Endothelial cell of umbilical vein (primary cell): ENCODE data around the gene SH3GLB2. TPM values are rescaled to one million over a fixed set of nuclear protein-coding genes. Genes with fewer than 3 reads are reported as not detected.

Experiments used
- BruUV-seq: library from RNA; stranded (reverse); fragments of 400-500 nt; replicated peaks from 2 replicates; lab custom pipeline; 2021; lab: Mats Ljungman, UMichigan
- CTCF ChIA-PET: fragments of 300-600, 350-600 bp; sonication (Branson Sonifier 250); formaldehyde crosslinking; loops from one replicate; lab custom pipeline; 2021; ENCODE audit warnings: antibody characterized with exemption, inconsistent platforms; lab: Charles Lee
- POLR2A ChIA-PET: fragments of 300-600, 350-600 bp; sonication (Branson Sonifier 250); formaldehyde crosslinking; loops from one replicate; lab custom pipeline; 2021; ENCODE audit warnings: antibody characterized with exemption, inconsistent platforms; lab: Charles Lee
- DNase-seq: peaks from one replicate; pipeline ENCODE4 v3.0.0-alpha.2; 2011; ENCODE audit warnings: low read depth, low spot score
- FAIRE-seq: peaks from 2 replicates; lab custom pipeline; 2011; peaks lifted over from hg19 to GRCh38; lab: Jason Lieb, UNC
- H2AFZ ChIP-seq: 2 replicates; pipeline ENCODE4 v1.6.0; 2012; ENCODE audit warnings: low read depth, low read length, control low read depth, inconsistent platforms
- H3K27ac ChIP-seq: 2 replicates; pipeline ENCODE4 v1.5.1; 2011; ENCODE audit warnings: low read depth, mild to moderate bottlenecking, control low read depth, low read length, moderate library complexity; ENCODE audit not compliant: insufficient read depth
- H3K27me3 ChIP-seq, 2 experiments: 2 replicates each; pipeline versions ENCODE4 v1.6.0 to v1.6.1; 2011; ENCODE audit warnings: low read length in 2 of 2, mixed read lengths in 1 of 2; ENCODE audit not compliant: control insufficient read depth in 2 of 2, insufficient read depth in 2 of 2
- H3K36me3 ChIP-seq, 2 experiments: 2 replicates in 1 of 2; 3 replicates in 1 of 2; pipeline ENCODE4 v1.5.1; 2011; ENCODE audit warnings: low read length in 2 of 2, mild to moderate bottlenecking in 1 of 2, moderate library complexity in 1 of 2; ENCODE audit not compliant: control insufficient read depth in 2 of 2, insufficient read depth in 2 of 2; ENCODE audit errors: extremely low read depth in 1 of 2
- H3K4me1 ChIP-seq: 3 replicates; pipeline ENCODE4 v1.5.1; 2011; ENCODE audit warnings: mild to moderate bottlenecking, low read length; ENCODE audit not compliant: control insufficient read depth, insufficient read depth; ENCODE audit errors: extremely low read depth
- H3K4me2 ChIP-seq: 2 replicates; pipeline ENCODE4 v1.6.1; 2011; ENCODE audit warnings: low read length, control low read depth, mixed read lengths; ENCODE audit not compliant: insufficient read depth
- H3K4me3 ChIP-seq, 3 experiments: fragments of 200-600 bp in 1 of 3; sonication (generic), shearing (Covaris generic) in 1 of 3; replicated peaks in 1 of 3; 2 replicates each; pipeline ENCODE4 v1.5.1; 2011 to 2016; ENCODE audit warnings: control low read depth in 3 of 3, low read length in 3 of 3, mild to moderate bottlenecking in 2 of 3, inconsistent platforms in 1 of 3, low read depth in 1 of 3, moderate library complexity in 1 of 3; ENCODE audit not compliant: insufficient read depth in 1 of 3
- H3K79me2 ChIP-seq: 2 replicates; pipeline ENCODE4 v1.6.0; 2012; ENCODE audit warnings: low read length, inconsistent platforms; ENCODE audit not compliant: control insufficient read depth, insufficient read depth
- H3K9ac ChIP-seq: replicated peaks from 2 replicates; pipeline ENCODE3; 2011; ENCODE audit warnings: low read length, control low read depth; ENCODE audit not compliant: insufficient read depth; ENCODE audit errors: extremely low read depth
- H3K9me1 ChIP-seq: replicated peaks from 3 replicates; pipeline ENCODE4 v1.6.0; 2011; ENCODE audit warnings: mild to moderate bottlenecking, low read length; ENCODE audit not compliant: control insufficient read depth, insufficient read depth; ENCODE audit errors: extremely low read depth
- H3K9me3 ChIP-seq: replicated peaks from 2 replicates; pipeline ENCODE4 v1.5.1; 2012; ENCODE audit warnings: low read length, inconsistent platforms; ENCODE audit not compliant: control insufficient read depth, insufficient read depth
- H4K20me1 ChIP-seq: replicated peaks from 2 replicates; pipeline ENCODE3; 2011; ENCODE audit warnings: mild to moderate bottlenecking, low read length; ENCODE audit not compliant: control insufficient read depth, insufficient read depth; ENCODE audit errors: extremely low read depth
- EZH2 ChIP-seq: IDR thresholded peaks from 2 replicates; pipeline ENCODE4 v1.6.1; 2012; ENCODE audit warnings: borderline replicate concordance, low read depth, mild to moderate bottlenecking, moderate library complexity, low read length, inconsistent platforms; ENCODE audit not compliant: severe bottlenecking
- FOS ChIP-seq: IDR thresholded peaks from 2 replicates; pipeline ENCODE4 v1.6.1; 2011; ENCODE audit warnings: mild to moderate bottlenecking, low read length, moderate library complexity, borderline replicate concordance; ENCODE audit not compliant: insufficient read depth
- GATA2 ChIP-seq: IDR thresholded peaks from 2 replicates; pipeline ENCODE4 v1.7.0; 2011; ENCODE audit warnings: low read depth, mild to moderate bottlenecking, moderate library complexity, mixed read lengths, low read length; ENCODE audit not compliant: insufficient read length, insufficient read depth
- JUN ChIP-seq: IDR thresholded peaks from 2 replicates; pipeline ENCODE4 v1.6.1; 2011; ENCODE audit warnings: borderline replicate concordance, low read depth; ENCODE audit not compliant: insufficient read length, insufficient read depth
- MYC ChIP-seq: IDR thresholded peaks from one replicate; pipeline ENCODE4 v1.6.1; 2011; ENCODE audit warnings: mild to moderate bottlenecking, low read depth, low read length
- POLR2A ChIP-seq: IDR thresholded peaks from 2 replicates; pipeline ENCODE4 v1.6.1; 2012; ENCODE audit warnings: low read depth, mild to moderate bottlenecking, control low read depth, low read length
- POLR2AphosphoS5 ChIP-seq: IDR thresholded peaks from 2 replicates; pipeline ENCODE4 v1.6.1; 2012; ENCODE audit warnings: low read depth, mild to moderate bottlenecking, control low read depth, low read length, moderate library complexity; ENCODE audit not compliant: insufficient read depth
- dilution Hi-C: fragments of 300-500 bp; cut with MboI; formaldehyde crosslinking; loops from one replicate; pipeline ENCODE4 v1.15.0; 2019; ENCODE audit warnings: low sequenced_read_pairs; ENCODE audit not compliant: extremely low pct_ligation_motif_present
- intact Hi-C: fragments of 100-400 bp; cut with micrococcal nuclease; formaldehyde crosslinking; loops from one replicate; pipeline ENCODE4 v1.10.0; 2022
- polyA plus RNA-seq, 4 experiments: library from polyadenylated mRNA; depleted of rRNA in 3 of 4; stranded (reverse) in 3 of 4; unstranded in 1 of 4; fragments of >200 nt; gene quantifications; 2 replicates each; pipeline versions ENCODE4 v1.2.1 to v1.2.3, GENCODE V29; 2011 to 2012; ENCODE audit warnings: missing spikeins in 1 of 4
- total RNA-seq: library from RNA; stranded (reverse); gene quantifications from 2 replicates; pipeline ENCODE4 v1.2.3, GENCODE V29; 2021
- TF ChIP-seq, protein P1 (sequence below): IDR thresholded peaks from 2 replicates; pipeline ENCODE4 v1.6.1; 2011; ENCODE audit not compliant: insufficient read depth, insufficient read length
- TF ChIP-seq, protein P2 (sequence below), 2 donors: IDR thresholded peaks; 1 replicate in 1 of 2; 2 replicates in 1 of 2; pipeline ENCODE4 v1.5.1; 2011; ENCODE audit warnings: low read length in 2 of 2, mild to moderate bottlenecking in 2 of 2, moderate library complexity in 2 of 2, control low read depth in 1 of 2, inconsistent platforms in 1 of 2, low read depth in 1 of 2; ENCODE audit not compliant: insufficient read depth in 1 of 2; ENCODE audit errors: extremely low read depth in 1 of 2

SH3GLB2 gene
- total and polyA plus RNA-seq, 2 donors (not counting 3 experiments of a cell fraction or from before 2014, with no cell fraction given) = 58.8 to 77.5 TPM

DNA sequence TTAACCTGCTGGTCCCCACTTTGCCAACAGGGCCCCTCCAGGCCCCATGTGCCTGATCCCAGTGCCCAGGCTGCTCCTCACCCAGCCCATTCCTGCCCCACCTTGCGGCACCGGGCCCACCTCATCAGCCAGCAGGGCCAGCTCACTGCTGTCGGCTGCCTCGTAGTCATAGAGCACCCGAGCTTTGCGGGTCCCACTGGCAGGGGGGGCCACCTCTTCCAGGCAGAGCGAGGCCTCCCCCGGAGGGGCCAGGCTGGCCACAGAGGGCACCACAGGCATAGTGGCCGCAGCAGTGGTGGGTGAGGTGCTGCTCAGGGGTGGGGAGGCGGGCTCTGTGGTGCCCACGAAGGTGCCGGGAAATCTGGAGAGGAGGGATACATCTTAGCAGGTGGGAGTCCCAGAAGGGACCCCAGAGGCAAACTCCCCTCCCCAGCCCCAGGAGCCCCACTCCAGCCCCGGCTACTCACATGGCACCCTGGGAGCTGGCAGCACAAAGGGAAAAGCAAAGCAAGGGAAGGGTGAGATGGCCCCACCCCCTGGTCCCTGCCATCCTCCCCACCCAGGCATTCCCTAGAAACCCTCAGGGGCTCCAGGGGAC is 19.0 kb downstream of the SH3GLB2 start:
- CTCF ChIA-PET = interaction anchor here (0.7 to 1.4 kb wide), 5 partner anchors 10 to 157 kb away, joined by 3 to 4 read pairs (median 3); partner anchors contain the start of genes MIGA2 and SH3GLB2
- POLR2A ChIA-PET = no interaction called here

More for the DNA sequence above, 19.0 kb downstream of the SH3GLB2 start:
- H3K27me3 ChIP-seq = no peaks in the 10 kb centered on the region
- H3K9ac ChIP-seq = no peak overlapping the region
- no peak for TF ChIP-seq FOS
- TF ChIP-seq EZH2 = no peak
- TF ChIP-seq, protein P1, sequence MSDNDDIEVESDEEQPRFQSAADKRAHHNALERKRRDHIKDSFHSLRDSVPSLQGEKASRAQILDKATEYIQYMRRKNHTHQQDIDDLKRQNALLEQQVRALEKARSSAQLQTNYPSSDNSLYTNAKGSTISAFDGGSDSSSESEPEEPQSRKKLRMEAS = no peak
- TF ChIP-seq POLR2A = no peak
- TF ChIP-seq MYC = no peak
- no peak for TF ChIP-seq JUN
- no peak for TF ChIP-seq GATA2
- no peak for TF ChIP-seq POLR2AphosphoS5
- TF ChIP-seq, protein P2, sequence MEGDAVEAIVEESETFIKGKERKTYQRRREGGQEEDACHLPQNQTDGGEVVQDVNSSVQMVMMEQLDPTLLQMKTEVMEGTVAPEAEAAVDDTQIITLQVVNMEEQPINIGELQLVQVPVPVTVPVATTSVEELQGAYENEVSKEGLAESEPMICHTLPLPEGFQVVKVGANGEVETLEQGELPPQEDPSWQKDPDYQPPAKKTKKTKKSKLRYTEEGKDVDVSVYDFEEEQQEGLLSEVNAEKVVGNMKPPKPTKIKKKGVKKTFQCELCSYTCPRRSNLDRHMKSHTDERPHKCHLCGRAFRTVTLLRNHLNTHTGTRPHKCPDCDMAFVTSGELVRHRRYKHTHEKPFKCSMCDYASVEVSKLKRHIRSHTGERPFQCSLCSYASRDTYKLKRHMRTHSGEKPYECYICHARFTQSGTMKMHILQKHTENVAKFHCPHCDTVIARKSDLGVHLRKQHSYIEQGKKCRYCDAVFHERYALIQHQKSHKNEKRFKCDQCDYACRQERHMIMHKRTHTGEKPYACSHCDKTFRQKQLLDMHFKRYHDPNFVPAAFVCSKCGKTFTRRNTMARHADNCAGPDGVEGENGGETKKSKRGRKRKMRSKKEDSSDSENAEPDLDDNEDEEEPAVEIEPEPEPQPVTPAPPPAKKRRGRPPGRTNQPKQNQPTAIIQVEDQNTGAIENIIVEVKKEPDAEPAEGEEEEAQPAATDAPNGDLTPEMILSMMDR (IDR thresholded peaks at IDR 0.05; ENCODE audit: extremely low read depth in 1 of 2, insufficient read depth in 1 of 2, low read depth in 1 of 2, low read length in 2 of 2) = no peak
- H3K4me1 ChIP-seq = no peaks in the 10 kb centered on the region
- DNase-seq = no peak
- intact Hi-C loops (loop anchor here (5.0 to 10.0 kb wide), 2 partner anchors 147 to 606 kb away; no protein-coding TSS in a partner anchor), dilution Hi-C loops (no loop called here)
- no peak overlapping the region for H3K4me3 ChIP-seq
- no TSS peak for BruUV-seq
- H3K79me2 ChIP-seq = no peaks in the 10 kb centered on the region
- no peaks in the 10 kb centered on the region for H4K20me1 ChIP-seq
- H3K4me2 ChIP-seq = no peak overlapping the region
- H2AFZ ChIP-seq = no peak overlapping the region
- peaks cover 6 to 38% of the 10 kb centered on the region in 2 experiments for H3K36me3 ChIP-seq
- no peaks in the 10 kb centered on the region for H3K9me1 ChIP-seq
- H3K9me3 ChIP-seq = no peaks in the 10 kb centered on the region
- no peak overlapping the region for H3K27ac ChIP-seq
- no peak for FAIRE-seq
